Naive thymus-derived CD4-positive, alpha-beta T cell (primary cell): ENCODE data around the gene TMEM134. TPM values are rescaled to one million over a fixed set of nuclear protein-coding genes. Genes with fewer than 3 reads are reported as not detected.

Source experiments
- ATAC-seq: fragments of 150-1000 bp; cut with Tn5 transposase; 2 replicates; pipeline ENCODE4 v1.10.0; 2021; ENCODE audit warnings: mild to moderate bottlenecking, moderate library complexity
- CTCF ChIA-PET: fragments of 350-600 bp; sonication (Branson Sonifier 250); formaldehyde crosslinking; loops from one replicate; lab custom pipeline; 2021; ENCODE audit warnings: antibody characterized with exemption; lab: Charles Lee
- POLR2A ChIA-PET: fragments of 350-600 bp; sonication (Branson Sonifier 250); formaldehyde crosslinking; loops from one replicate; lab custom pipeline; 2021; ENCODE audit warnings: antibody characterized with exemption, inconsistent platforms; lab: Charles Lee
- DNase-seq, 9 donors: peaks; one replicate each; pipeline versions ENCODE4 v3.0.0 to v3.0.0-alpha.2; 2020 to 2022; ENCODE audit warnings: mixed read lengths in 1 of 9
- H3K27ac ChIP-seq: one replicate; pipeline ENCODE4 v1.7.0; 2013; ENCODE audit warnings: mild to moderate bottlenecking, low read depth, low read length, moderate library complexity
- H3K27me3 ChIP-seq, 2 donors: one replicate each; pipeline ENCODE4 v1.7.0; 2013; ENCODE audit warnings: low read length in 2 of 2, mild to moderate bottlenecking in 2 of 2, moderate library complexity in 2 of 2; ENCODE audit not compliant: control insufficient read depth in 2 of 2, insufficient read depth in 2 of 2
- H3K36me3 ChIP-seq, 3 experiments: 1 replicate in 2 of 3; 2 replicates in 1 of 3; pipeline ENCODE4 v1.7.0; 2013; ENCODE audit warnings: low read length in 3 of 3, mild to moderate bottlenecking in 3 of 3, moderate library complexity in 1 of 3; ENCODE audit not compliant: insufficient read depth in 3 of 3, control insufficient read depth in 2 of 3
- H3K4me1 ChIP-seq, 2 donors: one replicate each; pipeline ENCODE4 v1.7.0; 2013; ENCODE audit warnings: low read length in 2 of 2, mild to moderate bottlenecking in 2 of 2, moderate library complexity in 1 of 2; ENCODE audit not compliant: control insufficient read depth in 2 of 2, insufficient read depth in 2 of 2
- H3K4me3 ChIP-seq: 2 replicates; pipeline ENCODE4 v1.7.0; 2013; ENCODE audit warnings: mild to moderate bottlenecking, low read length
- H3K9me3 ChIP-seq, 3 experiments: 1 replicate in 2 of 3; 2 replicates in 1 of 3; pipeline ENCODE4 v1.7.0; 2013; ENCODE audit warnings: low read length in 3 of 3; ENCODE audit not compliant: control insufficient read depth in 2 of 3
- H3K27ac Mint-ChIP-seq, 9 donors: one replicate each; pipeline ENCODE4 v1.8.0; 2020 to 2022; ENCODE audit warnings: mixed read lengths in 9 of 9, mild to moderate bottlenecking in 8 of 9, moderate library complexity in 5 of 9, inconsistent platforms in 2 of 9
- H3K27me3 Mint-ChIP-seq, 5 donors: one replicate each; pipeline ENCODE4 v1.8.0; 2021 to 2022; ENCODE audit warnings: mixed read lengths in 5 of 5, mild to moderate bottlenecking in 1 of 5
- H3K36me3 Mint-ChIP-seq, 5 donors: one replicate each; pipeline ENCODE4 v1.8.0; 2020 to 2022; ENCODE audit warnings: mixed read lengths in 5 of 5, mild to moderate bottlenecking in 3 of 5, inconsistent platforms in 1 of 5
- H3K4me1 Mint-ChIP-seq, 7 donors: one replicate each; pipeline ENCODE4 v1.8.0; 2020 to 2022; ENCODE audit warnings: mixed read lengths in 7 of 7, mild to moderate bottlenecking in 3 of 7, inconsistent platforms in 1 of 7
- H3K4me3 Mint-ChIP-seq, 10 donors: one replicate each; pipeline ENCODE4 v1.8.0; 2020 to 2022; ENCODE audit warnings: mild to moderate bottlenecking in 10 of 10, mixed read lengths in 10 of 10, moderate library complexity in 6 of 10, inconsistent platforms in 2 of 10
- H3K9me3 Mint-ChIP-seq, 11 donors: one replicate each; pipeline ENCODE4 v1.8.0; 2020 to 2022; ENCODE audit warnings: mixed read lengths in 11 of 11, mild to moderate bottlenecking in 4 of 11, inconsistent platforms in 1 of 11, moderate library complexity in 1 of 11
- intact Hi-C, 2 donors: fragments of 100-400 bp; cut with micrococcal nuclease; formaldehyde crosslinking; loops; one replicate each; pipeline ENCODE4 v1.15.1; 2023
- polyA plus RNA-seq, 2 donors: library from polyadenylated mRNA; unstranded; fragments of 300-500 nt; fragmentation: Illumina TruSeq; gene quantifications; one replicate each; pipeline ENCODE4 v1.2.3, GENCODE V29; 2021
- total RNA-seq, 6 experiments: library from RNA in 5 of 6; stranded (reverse) in 5 of 6; gene quantifications; 1 replicate in 5 of 6; 2 replicates in 1 of 6; pipeline ENCODE4 v1.2.3 and lab custom pipeline; 2021 to 2026

TMEM134 gene
- total and polyA plus RNA-seq, 7 experiments from 2014 or later: 52.4 to 143 (median 88.2) TPM

DNA sequence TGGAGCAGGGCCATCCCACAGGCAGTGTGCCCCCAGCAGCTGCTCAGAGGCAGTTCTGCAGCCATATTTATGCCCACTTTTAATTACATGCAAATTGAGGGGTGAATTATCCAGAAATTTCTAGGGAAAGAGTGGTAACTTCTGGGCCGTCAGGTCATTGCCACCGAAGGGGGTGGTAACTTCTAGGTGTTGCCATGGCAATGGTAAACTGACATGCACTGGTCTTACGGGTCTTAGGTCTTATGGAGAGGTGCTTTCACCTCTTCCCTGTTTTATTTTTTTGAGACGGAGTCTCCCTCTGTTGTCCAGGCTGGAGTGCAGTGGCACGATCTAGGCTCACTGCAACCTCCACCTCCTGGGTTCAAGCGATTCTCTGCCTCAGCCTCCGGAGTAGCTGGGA lies 3.8 kb upstream of the TMEM134 start:
- H3K36me3 ChIP-seq: peaks cover 0 to 4% (median 0%) of the 10 kb centered on the region in 3 experiments
- no peak for DNase-seq
- CTCF ChIA-PET: interaction anchor here (1.0 kb wide), 1 partner anchor 38 kb away, joined by 4 read pairs; no protein-coding TSS in a partner anchor
- no peak overlapping the region for H3K4me3 ChIP-seq
- peaks cover 0 to 17% (median 0%) of the 10 kb centered on the region in 5 donors for H3K27me3 Mint-ChIP-seq
- intact Hi-C loops: no loop called here
- H3K4me3 Mint-ChIP-seq: no peak overlapping the region
- peaks cover 5 to 17% (median 8%) of the 10 kb centered on the region in 7 donors for H3K4me1 Mint-ChIP-seq
- POLR2A ChIA-PET: interaction anchor here (0.6 to 11.2 kb wide), 6 partner anchors 10 to 181 kb away, joined by 3 to 207 read pairs (median 6); partner anchors contain the start of genes AIP, CARNS1, PPP1CA and PTPRCAP
- no peak for ATAC-seq
- H3K36me3 Mint-ChIP-seq: no peaks in the 10 kb centered on the region
- H3K9me3 Mint-ChIP-seq: no peaks in the 10 kb centered on the region
- H3K9me3 ChIP-seq: no peaks in the 10 kb centered on the region
- peaks cover 7 to 12% of the 10 kb centered on the region in 2 donors for H3K4me1 ChIP-seq
- H3K27ac ChIP-seq: no peak overlapping the region
- no peak overlapping the region for H3K27ac Mint-ChIP-seq
- no peaks in the 10 kb centered on the region for H3K27me3 ChIP-seq

DNA sequence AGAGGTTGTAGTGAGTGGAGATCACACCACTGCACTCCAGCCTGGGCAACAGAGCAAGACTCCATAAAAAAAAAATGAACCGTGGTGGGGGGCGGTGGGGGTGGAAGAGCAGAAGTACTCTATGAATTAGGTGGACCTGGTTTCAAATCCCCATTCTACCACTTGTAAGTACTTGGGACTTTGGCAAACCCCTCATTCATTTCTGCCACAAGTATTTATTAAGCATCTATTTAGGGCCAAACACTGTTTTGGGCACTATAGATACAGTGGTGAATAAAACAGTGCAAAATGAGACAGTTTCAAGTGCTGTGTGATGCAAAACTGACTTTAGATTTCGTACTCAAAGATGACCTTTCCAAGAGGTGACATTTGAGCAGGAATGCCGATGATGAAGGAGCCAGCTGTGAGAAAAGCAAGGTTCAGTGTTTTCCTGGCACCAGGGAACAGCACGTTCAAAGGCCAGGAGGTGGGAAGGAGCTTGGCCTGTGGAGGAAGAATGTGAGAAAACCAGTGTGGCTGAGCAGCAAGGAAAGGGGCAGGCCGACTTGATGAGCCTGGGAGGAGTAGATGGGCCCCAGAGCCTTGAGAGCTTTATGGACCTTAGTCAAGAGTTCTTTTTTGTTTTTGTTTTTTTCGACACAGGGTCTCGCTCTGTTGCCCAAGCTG lies 1.4 kb upstream of the TMEM134 start:
- Histone ChIP-seq H3K9me3 (no peaks in the 10 kb centered on the region), H3K4me1 (peaks cover 8 to 29% of the 10 kb centered on the region in 2 donors), H3K27ac (no peak overlapping the region), H3K36me3 (peaks cover 0 to 4% (median 0%) of the 10 kb centered on the region in 3 experiments), H3K27me3 (no peaks in the 10 kb centered on the region), H3K4me3 (no peak overlapping the region)
- Mint-ChIP-seq H3K4me3 (peak overlapping the region in 5 of 10 donors; percentile 87 to 92 (median 91)), H3K4me1 (peaks cover 19 to 35% (median 23%) of the 10 kb centered on the region in 7 donors), H3K9me3 (no peaks in the 10 kb centered on the region), H3K36me3 (peaks cover 0 to 3% (median 0%) of the 10 kb centered on the region in 5 donors), H3K27me3 (peaks cover 0 to 10% (median 0%) of the 10 kb centered on the region in 5 donors), H3K27ac (peak overlapping the region in 4 of 9 donors; percentile 5 to 88 (median 48))
- DNase-seq (no peak), ATAC-seq (no peak)
- intact Hi-C loops: no loop called here
- ChIA-PET POLR2A (interaction anchor here (1.1 to 18.3 kb wide), 8 partner anchors 14 to 68 kb away, joined by 3 to 230 read pairs (median 138); partner anchors contain the start of genes AIP, CARNS1, CORO1B and GPR152), CTCF (interaction anchor here (0.6 to 1.6 kb wide), 5 partner anchors 26 to 125 kb away, joined by 3 to 6 read pairs (median 3); partner anchors contain the start of gene PPP1CA)

- ChIA-PET CTCF (interaction anchor here (0.7 to 2.8 kb wide), 6 partner anchors 15 to 68 kb away, joined by 3 to 11 read pairs (median 6); partner anchors contain the start of genes PPP1CA and PTPRCAP), POLR2A (interaction anchor here (1.1 to 18.3 kb wide), 12 partner anchors 10 to 78 kb away, joined by 3 to 230 read pairs (median 56); partner anchors contain the start of genes AIP, CARNS1, CORO1B and GPR152)
- H3K27me3 ChIP-seq: no peaks in the 10 kb centered on the region
- ATAC-seq (no peak), DNase-seq (no peak)
- intact Hi-C loops: loop anchor here (1.0 kb wide), 14 partner anchors 13 to 230 kb away; partner anchors contain the start of genes PPP1CA (in 2 of the 2), PTPRCAP (in 2 of the 2), RPS6KB2 (in 2 of the 2) and AIP (in 1 of the 2)
- H3K9me3 Mint-ChIP-seq: no peaks in the 10 kb centered on the region
- H3K27ac Mint-ChIP-seq: peak overlapping the region; percentile 28 to 93 (median 88)
- peaks cover 0 to 9% (median 0%) of the 10 kb centered on the region in 5 donors for H3K36me3 Mint-ChIP-seq
- peak overlapping the region; percentile 94 for H3K27ac ChIP-seq
- H3K27me3 Mint-ChIP-seq: peaks cover 0 to 7% (median 0%) of the 10 kb centered on the region in 5 donors
- peak overlapping the region; percentile 72 to 92 (median 84) for H3K4me3 Mint-ChIP-seq
- H3K36me3 ChIP-seq: peaks cover 0 to 4% (median 0%) of the 10 kb centered on the region in 3 experiments
- H3K9me3 ChIP-seq: no peaks in the 10 kb centered on the region
- peaks cover 23 to 39% (median 29%) of the 10 kb centered on the region in 7 donors for H3K4me1 Mint-ChIP-seq
- H3K4me1 ChIP-seq: peaks cover 14 to 33% of the 10 kb centered on the region in 2 donors
- peak overlapping the region; percentile 67 for H3K4me3 ChIP-seq
These were observed 409 bp upstream of the TMEM134 start for GRCh38 chr11:67469508-67469811.

DNA sequence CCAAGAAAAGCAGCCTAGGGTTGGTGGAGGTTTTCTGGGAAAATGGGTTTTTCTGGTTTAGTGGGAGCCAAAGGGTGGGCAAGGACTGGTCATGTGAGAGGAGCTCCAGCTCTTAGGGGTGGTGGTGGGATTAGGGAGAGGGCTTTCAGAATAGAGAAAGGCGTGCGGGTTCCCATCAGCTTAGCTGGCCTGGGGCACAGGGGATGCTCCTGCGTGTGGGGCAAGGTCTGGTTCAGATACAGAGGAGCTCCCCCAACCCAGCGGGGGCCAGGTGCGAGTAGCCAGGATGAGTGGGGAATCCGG lies 644 bp downstream of the TMEM134 start:
- ATAC-seq: no peak
- H3K4me1 Mint-ChIP-seq: peaks cover 23 to 44% (median 29%) of the 10 kb centered on the region in 7 donors
- Histone ChIP-seq H3K4me1 (peaks cover 20 to 42% of the 10 kb centered on the region in 2 donors), H3K27me3 (no peaks in the 10 kb centered on the region), H3K9me3 (no peaks in the 10 kb centered on the region), H3K4me3 (peak overlapping the region; percentile 74), H3K36me3 (peaks cover 0 to 4% (median 0%) of the 10 kb centered on the region in 3 experiments), H3K27ac (peak overlapping the region; percentile 94)
- peak overlapping the region; percentile 87 to 95 (median 90) for H3K4me3 Mint-ChIP-seq
- H3K36me3 Mint-ChIP-seq: peaks cover 0 to 9% (median 0%) of the 10 kb centered on the region in 5 donors
- H3K27me3 Mint-ChIP-seq: peaks cover 0 to 6% (median 0%) of the 10 kb centered on the region in 5 donors
- no peaks in the 10 kb centered on the region for H3K9me3 Mint-ChIP-seq
- H3K27ac Mint-ChIP-seq: peak overlapping the region; percentile 77 to 97 (median 88)
- ChIA-PET CTCF (interaction anchor here (0.8 to 2.8 kb wide), 10 partner anchors 13 to 81 kb away, joined by 3 to 11 read pairs (median 6); partner anchors contain the start of genes AIP, PPP1CA, PTPRCAP and TBC1D10C), POLR2A (interaction anchor here (0.6 to 18.3 kb wide), 20 partner anchors 9 to 229 kb away, joined by 3 to 230 read pairs (median 11); partner anchors contain the start of genes AIP, CABP4, CARNS1 and CORO1B)
- intact Hi-C loops: no loop called here
- DNase-seq: peak in 1 of 9 donors; percentile 20

- H3K27ac ChIP-seq: peak overlapping the region; percentile 94
- H3K27me3 ChIP-seq: no peaks in the 10 kb centered on the region
- intact Hi-C loops: no loop called here
- Mint-ChIP-seq H3K27me3 (peaks cover 0 to 3% (median 0%) of the 10 kb centered on the region in 5 donors), H3K4me3 (peak overlapping the region; percentile 87 to 95 (median 90)), H3K36me3 (peaks cover 0 to 9% (median 0%) of the 10 kb centered on the region in 5 donors), H3K9me3 (no peaks in the 10 kb centered on the region), H3K27ac (peak overlapping the region; percentile 77 to 97 (median 88)), H3K4me1 (peaks cover 23 to 44% (median 29%) of the 10 kb centered on the region in 7 donors)
- CTCF ChIA-PET: interaction anchor here (0.8 to 2.8 kb wide), 9 partner anchors 14 to 66 kb away, joined by 3 to 11 read pairs (median 6); partner anchors contain the start of genes AIP, PPP1CA, PTPRCAP and TBC1D10C
- no peak for ATAC-seq
- no peak for DNase-seq
- H3K9me3 ChIP-seq: no peaks in the 10 kb centered on the region
- peaks cover 20 to 42% of the 10 kb centered on the region in 2 donors for H3K4me1 ChIP-seq
- POLR2A ChIA-PET: interaction anchor here (0.6 to 18.3 kb wide), 21 partner anchors 9 to 228 kb away, joined by 3 to 230 read pairs (median 11); partner anchors contain the start of genes AIP, CABP4, CARNS1 and CORO1B
- peaks cover 0 to 4% (median 0%) of the 10 kb centered on the region in 3 experiments for H3K36me3 ChIP-seq
- peak overlapping the region; percentile 74 for H3K4me3 ChIP-seq
These were observed 995 bp downstream of the TMEM134 start for GRCh38 chr11:67468056-67468455.
